ENCODE measurements around the gene TMEM253. TPM values are rescaled to one million over a fixed set of nuclear protein-coding genes. Genes with fewer than 3 reads are reported as not detected.
A peak's percentile ranks its signal among the peaks of the same experiment; 100 is the strongest.

The TMEM253 gene
- total and polyA plus RNA-seq, 9 of the 15 experiments (the other 6 are each of a cell fraction or from before 2014, with no cell fraction given) = 0.11 to 0.61 (median 0.26) TPM; not detected in 3

DNA sequence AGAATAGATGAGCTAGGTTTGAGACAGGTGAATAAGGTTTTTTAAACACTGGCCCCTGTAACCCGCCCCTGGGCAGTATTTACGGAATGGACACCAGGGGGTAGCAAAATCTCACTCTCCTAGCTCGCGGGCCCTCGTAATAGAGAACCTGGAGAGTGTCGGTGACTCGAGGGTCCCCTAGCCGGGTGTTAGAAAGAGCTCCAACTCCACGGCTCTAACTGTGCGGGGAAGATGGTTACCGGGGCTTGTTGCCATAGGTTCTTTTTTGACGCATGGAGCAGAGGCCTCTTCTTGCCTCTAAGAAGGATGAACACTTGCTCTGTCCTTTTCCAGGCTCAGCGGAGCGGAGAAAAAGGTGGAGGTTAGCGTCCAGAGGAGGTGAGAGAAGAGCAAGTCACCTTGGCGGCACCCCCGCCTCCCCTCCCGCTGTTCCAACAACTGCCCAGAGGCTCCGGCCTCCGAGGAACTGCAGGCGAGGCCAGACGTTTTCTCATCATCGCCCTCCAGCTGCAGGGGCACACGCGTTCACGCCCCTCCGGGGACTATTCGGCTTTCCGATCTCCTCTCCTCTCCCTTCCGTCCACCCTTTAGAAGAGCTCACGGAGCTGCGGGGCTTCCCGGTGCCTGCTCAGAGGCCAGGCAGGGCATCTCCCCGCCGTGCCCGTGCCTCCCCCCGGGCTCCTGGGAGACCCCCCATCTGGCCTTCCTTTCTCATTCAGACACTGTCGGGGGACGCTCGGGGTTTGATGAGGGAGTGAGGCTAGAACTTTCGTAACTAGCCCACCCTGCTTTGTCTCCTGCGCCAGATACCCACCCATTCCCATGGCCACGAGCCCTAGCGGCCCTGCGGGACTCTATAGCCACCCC, 32.1 kb upstream of the TMEM253 start (continued):
- TF ChIP-seq, protein P1, sequence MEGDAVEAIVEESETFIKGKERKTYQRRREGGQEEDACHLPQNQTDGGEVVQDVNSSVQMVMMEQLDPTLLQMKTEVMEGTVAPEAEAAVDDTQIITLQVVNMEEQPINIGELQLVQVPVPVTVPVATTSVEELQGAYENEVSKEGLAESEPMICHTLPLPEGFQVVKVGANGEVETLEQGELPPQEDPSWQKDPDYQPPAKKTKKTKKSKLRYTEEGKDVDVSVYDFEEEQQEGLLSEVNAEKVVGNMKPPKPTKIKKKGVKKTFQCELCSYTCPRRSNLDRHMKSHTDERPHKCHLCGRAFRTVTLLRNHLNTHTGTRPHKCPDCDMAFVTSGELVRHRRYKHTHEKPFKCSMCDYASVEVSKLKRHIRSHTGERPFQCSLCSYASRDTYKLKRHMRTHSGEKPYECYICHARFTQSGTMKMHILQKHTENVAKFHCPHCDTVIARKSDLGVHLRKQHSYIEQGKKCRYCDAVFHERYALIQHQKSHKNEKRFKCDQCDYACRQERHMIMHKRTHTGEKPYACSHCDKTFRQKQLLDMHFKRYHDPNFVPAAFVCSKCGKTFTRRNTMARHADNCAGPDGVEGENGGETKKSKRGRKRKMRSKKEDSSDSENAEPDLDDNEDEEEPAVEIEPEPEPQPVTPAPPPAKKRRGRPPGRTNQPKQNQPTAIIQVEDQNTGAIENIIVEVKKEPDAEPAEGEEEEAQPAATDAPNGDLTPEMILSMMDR (IDR thresholded peaks at IDR 0.05 in 2 of 3, conservative IDR thresholded peaks at IDR 0.05 in 1 of 3; ENCODE audit: insufficient read depth in 2 of 3, low read depth in 1 of 3, low read length in 3 of 3) = peak; percentile 75 to 84 (median 75)
- 0 out of 2 replicates have a peak, but pooled peaks have one; percentile 16 for TF ChIP-seq ZBTB33 (CRISPR knock-in tag; IDR thresholded peaks at IDR 0.05)

All from K562 (cell line).